SH-SY5Y (cell line): ENCODE data around the gene ZNF616.

Source experiments
- GATA2 ChIP-seq: IDR thresholded peaks from 2 replicates; pipeline ENCODE4 v1.6.1; 2011; ENCODE audit warnings: mild to moderate bottlenecking, low read depth, low read length
- GATA3 ChIP-seq: IDR thresholded peaks from 2 replicates; pipeline ENCODE4 v1.6.1; 2011; ENCODE audit warnings: low read depth, mild to moderate bottlenecking, low read length, moderate library complexity

The ZNF616 gene

DNA sequence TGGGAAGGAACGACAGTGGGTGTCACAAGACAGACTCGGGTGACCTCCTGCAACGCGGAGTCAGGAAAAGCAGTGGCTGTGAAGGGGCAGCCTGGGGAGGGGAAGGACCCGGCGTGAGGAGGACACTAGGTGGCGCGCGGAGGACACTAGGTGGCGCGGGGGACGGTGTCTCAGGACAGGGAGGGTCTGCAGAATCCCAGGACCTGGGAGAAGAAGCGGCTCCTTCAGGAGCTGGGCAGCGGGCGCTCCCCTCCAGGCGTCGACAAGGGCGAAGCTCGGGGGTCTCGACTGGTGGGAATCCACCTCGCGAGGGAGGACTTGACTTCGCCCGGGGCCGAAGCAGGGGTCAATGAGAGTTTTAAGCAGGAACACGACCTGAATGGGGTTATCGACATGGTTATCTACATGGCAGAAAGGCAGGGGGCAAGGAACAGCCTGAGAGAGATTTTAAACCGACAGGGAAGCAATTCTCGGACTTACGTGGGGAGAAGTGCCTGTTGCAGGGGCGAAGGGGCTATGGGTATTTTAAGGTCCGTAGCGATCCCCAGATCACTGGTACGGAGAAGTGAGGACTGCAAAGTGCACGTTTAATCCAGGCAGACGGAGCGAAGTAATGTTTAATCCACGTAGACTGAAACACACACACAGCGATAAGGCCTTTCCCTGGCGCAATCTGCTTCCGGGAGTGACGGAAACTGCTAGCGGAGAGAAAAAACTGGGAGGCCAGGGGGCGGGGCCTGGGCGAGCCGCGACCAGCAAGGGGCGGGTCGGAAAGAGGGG is at the start of gene ZNF616:
Gene ZNF616 (minus strand): TSS at position 687 of the 780 bp plus-strand sequence. CDS start 9,426 bp downstream, outside the sequence.
- TF ChIP-seq GATA2, result no peak
- TF ChIP-seq GATA3, result no peak

DNA sequence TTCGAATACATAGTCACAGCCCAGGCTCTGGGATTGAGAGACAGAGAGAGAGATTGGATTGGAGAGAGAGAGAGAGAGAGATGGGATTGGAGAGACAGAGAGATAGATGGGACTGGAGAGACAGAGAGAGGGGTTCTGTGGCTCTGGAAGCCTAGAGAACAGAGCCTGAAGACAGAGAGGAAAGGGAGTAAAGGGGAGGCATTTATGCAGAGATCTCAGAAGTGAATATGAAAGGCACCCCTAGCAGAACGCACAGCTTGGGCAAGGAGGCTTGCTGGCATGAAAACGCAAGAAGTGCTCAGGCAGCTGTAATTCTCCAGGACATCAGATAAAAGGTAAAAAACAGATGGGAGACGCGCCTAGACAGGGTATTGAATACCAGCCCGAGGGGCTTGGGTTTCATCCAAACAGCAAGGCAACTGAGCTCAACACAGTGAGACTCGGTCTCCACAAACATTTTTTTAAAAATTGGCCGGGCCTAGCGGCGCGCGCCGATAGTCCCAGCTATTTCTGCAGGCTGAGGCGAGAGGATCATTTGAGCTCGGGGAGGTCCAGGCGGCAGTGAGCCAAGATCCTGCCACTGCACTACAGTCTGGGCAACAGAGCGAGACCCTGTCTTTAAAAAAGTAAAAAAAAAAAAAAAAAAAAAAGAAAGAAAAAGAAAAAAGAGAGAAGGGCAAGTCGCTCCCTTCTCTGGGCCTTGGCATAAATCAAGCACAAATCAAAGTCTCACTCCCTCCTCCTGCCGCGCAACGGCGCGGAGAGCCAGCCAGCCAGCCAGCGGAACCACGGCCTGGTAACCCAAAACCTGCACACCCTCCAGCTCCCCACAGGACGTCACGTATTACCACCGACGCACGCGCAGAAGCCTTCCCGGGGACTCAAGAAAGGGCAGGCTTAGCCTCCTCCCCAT is 49.3 kb upstream of the ZNF616 start:
- TF ChIP-seq GATA2 (peak; percentile 91), GATA3 (peak; percentile 43)

GRCh38 chr19:52187407-52187806 is 47.7 kb upstream of the ZNF616 start:
- TF ChIP-seq GATA2 (no peak), GATA3 (no peak)

DNA sequence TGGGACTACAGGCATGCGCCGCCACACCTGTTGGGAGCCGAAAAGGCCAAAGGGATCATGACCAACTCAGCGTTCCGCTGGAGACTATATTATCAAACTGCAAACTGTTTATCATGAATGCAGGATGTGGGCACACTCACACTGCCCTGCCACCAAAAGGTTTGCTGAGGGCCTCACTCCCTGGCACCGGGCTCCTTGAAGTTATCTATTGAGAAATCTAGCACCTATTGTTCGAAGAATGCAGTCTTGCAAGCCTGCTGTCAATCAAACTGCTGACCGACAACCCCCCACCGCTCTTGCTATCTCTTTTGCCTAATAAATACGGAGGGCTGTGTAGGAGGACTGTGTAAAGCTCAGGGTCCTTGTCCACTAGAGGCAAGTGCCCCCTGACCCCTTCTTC is 36.8 kb upstream of the ZNF616 start:
- TF ChIP-seq GATA3 (no peak), GATA2 (no peak)

DNA sequence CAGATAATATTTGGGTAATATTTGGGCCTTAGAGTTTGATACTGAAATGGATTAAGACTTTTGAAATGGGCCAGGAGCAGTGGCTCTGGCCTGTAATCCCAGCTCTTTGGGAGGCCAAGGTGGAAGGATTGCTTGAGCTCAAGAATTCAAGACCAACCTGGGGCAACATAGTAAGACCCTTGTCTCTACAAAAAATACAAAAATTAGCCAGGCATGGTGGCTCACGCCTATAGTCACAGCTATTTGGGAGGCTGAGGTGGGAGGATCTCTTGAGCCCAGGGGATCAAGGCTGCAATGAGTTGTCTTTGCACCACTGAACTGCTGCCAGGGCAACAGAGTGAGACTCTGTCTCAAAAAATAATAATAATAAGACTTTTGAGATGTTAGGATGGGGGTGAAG is 32.6 kb upstream of the ZNF616 start:
- TF ChIP-seq GATA3 (no peak), GATA2 (no peak)

GRCh38 chr19:52171321-52172169 is 31.8 kb upstream of the ZNF616 start, which contains the start of gene ZNF836:
TSS of gene ZNF836 (minus strand) at chr19:52171621. CDS start at chr19:52168072, 3,549 bp downstream.
- TF ChIP-seq GATA2, result no peak
- no peak for TF ChIP-seq GATA3

DNA sequence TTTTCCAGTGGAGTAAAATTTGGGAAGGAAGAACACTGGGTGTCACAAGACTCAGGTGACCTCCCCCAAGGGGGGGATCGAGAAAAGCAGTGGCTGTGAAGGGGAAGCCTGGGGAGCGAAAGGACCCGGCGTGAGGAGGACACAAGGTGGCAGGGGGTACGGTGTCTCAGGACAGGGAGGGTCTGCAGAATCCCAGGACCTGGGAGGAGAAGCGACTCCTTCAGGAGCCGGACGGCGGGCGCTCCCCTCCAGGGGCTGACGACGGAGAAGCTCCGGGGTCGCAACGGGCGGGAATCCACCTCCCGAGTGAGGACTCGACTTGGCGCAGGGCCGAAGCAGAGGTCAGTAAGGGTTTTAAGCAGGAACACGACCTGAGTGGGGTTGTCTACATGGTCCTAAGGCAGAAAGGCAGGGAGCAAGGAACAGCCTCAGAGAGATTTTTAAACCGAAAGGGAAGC is 31.2 kb upstream of the ZNF616 start:
- TF ChIP-seq GATA2 (no peak), GATA3 (no peak)

DNA sequence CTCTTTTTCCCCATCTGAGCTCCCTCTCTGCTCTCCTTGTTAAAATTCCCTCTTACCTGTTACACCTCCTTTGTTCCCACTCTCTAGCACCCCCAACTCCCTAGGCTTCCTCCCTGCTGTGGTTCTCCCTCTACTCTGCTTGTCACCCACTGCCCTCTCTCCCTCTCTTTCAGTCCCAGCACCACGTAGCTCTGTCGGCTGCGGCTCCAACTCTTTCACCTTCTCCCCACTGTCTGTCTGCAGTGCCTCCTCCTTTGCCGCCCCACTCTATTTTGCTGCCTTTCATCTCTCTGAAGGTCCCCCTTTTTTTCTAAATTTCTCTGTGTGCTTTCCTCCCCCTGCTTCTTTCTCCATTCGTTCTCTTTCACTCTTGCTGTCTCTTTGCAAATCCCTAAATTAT is 30.6 kb upstream of the ZNF616 start:
- TF ChIP-seq GATA2, result no peak
- TF ChIP-seq GATA3, result no peak

GRCh38 chr19:52155596-52156359 is 16.0 kb upstream of the ZNF616 start:
- TF ChIP-seq GATA2 (no peak), GATA3 (no peak)

DNA sequence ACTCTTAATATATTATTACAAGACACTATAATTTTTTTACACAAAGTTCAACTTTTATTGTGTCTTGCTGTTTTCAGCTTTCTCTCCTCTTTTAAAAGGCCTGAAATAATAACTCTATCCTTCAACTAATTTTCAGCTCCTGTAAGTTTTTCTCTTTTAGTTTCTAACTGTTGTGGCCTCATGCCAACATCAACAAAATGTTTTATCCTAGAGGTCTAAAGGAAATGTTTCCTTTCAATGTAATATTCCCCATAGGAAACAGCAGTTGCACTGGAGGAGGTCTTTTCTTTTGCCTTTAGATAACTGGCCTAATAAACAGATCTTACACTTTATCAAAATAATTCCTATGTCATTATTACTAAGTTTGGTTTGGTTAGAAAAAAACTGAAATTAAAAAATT is 8.5 kb upstream of the ZNF616 start:
- no peak for TF ChIP-seq GATA2
- no peak for TF ChIP-seq GATA3

DNA sequence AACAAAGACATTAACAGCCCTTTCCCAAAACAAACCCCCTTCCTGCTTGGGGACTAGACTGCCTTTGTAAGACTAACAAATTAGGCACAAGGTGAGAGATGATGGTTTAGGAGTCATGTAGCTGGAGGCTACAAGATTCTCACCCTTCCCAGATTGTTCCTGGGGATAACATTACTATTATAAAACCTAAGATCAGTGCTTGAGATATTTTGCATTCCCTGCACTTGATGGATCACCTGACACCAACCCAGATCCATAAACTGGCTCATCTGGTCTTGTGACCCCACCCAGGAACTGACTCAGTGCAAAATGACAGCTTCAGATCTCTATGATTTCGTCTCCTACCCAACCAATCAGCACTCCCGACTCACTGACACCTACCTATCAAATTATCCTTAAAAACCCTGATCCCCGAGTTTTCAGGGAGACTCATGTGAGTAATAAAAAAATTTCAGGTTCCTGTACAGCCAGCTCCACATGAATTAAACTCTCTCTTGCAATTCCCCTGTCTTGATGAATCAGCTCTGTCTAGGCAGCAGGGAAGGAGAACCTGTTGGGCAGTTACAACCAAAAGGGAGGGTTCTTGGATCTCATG is 2.4 kb upstream of the ZNF616 start:
- TF ChIP-seq GATA2 (no peak), GATA3 (no peak)

GRCh38 chr19:52141203-52141602 is 1.5 kb upstream of the ZNF616 start:
- TF ChIP-seq GATA3 (no peak), GATA2 (no peak)

- TF ChIP-seq GATA3 (no peak), GATA2 (no peak)
Measured at GRCh38 chr19:52140032-52140710, 433 bp upstream of the ZNF616 start.
